T follicular helper cell (primary cell): ENCODE results near the gene LPCAT1.
A peak's percentile ranks its signal among the peaks of the same experiment; 100 is the strongest.
"Not testable (repeated sequence)": the region's sequence is repeated elsewhere in the genome, so short reads cannot be mapped to it uniquely, and the experiment has no call there.

Experiments
- DNase-seq: peaks from one replicate; pipeline ENCODE4 v3.0.0-alpha.2; 2020; ENCODE audit warnings: low read depth

The LPCAT1 gene

DNA sequence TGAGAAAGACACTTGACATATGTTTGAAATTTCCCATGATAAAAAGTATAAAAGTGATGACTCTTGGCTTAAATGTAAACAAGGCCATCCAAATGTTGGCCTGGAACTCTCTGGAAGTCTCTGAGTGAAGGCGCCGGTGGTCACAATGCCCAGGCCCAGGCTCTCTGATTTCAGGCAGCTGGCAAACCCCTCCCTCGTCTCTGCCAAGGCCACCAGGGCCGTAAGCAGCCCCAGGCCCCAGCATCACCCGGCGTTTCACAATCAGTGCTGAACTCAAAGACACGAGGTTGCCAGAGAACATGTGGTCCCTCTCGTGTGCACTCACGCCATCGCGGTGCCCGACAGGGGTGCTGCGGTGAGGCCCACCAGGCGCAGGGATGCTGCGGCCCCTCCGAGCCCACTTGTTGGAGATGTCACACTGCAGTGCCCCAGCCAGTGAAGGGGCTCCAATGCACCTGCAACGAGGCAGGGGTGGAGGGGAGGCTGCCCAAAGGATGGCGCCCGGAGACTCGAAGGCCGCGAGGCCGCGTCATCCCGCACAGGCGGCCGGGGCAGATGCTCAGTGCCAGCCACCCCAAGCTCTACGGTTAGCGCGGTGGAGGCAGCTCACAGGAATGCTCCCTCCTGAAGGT, 15.0 kb downstream of the LPCAT1 start:
- DNase-seq = no peak

DNA sequence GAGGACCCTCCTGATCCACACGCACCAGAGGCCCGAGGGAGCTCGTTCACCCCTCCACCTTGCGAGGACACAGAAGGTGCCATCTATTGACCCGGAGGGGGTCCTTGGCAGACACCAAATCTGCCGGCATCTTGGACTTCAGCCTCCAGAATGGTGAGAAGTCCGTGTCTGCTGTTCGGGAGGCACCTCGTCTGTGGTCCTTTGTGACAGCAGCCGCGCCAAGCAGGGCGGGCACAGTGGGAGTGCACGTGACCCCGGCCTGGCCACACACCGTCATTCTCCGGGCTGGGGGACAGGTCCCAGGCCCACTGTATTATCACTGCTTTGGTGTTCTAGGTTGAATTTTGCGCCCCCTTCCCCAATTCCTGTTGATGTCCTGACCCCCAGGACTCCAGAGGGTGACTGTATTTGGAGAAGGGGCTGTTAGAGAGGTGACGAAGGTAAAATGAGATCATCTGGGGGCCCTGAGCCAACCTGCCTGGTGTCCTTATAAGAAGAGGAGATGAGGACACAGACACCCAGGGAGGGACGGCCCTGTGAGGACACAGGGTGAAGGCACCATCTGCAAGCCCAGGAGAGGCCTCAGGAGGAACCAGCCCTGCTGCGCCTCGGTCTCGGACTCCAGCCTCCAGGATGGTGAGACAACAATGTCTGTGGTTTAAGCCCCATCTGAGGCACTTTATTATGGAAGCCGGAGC, 15.7 kb downstream of the LPCAT1 start:
- no peak for DNase-seq

DNA sequence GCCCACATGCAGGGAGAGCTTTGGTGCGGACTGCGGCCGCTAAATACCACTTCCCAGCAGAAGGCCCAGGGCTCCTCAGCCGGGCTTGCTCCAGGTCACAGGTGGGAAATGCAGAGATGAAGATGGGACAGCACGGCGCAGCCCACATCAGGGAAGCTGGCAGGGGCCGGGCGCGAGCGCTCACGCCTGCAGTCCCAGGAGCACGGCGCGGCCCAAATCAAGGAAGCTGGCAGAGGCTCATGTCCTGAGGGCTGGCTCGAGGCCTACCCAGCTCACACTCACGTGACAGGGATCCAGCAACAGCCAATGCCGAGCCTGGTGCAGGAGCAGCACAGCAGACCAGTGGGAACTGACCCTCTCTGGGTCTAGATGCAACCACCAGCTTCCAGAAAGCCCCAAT, 16.3 kb downstream of the LPCAT1 start:
- DNase-seq = no peak

DNA sequence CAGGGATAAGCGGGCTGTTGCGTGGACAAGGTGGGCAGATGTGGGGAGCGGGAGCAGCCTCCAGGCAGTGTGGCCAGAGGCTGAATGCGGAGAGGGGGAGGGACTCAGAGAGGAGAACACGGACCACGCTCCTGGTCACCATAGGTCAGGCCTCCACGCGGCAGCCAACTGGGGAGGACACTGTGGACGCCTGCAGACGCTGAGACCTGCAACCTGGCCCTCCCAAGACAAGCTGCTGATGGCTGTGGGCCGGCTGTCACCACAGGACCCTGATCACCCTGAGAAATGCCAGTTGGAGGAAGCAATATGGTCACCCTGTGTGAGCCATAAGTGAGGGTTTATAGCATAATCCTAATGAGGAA, 16.8 kb downstream of the LPCAT1 start:
- DNase-seq = no peak

DNA sequence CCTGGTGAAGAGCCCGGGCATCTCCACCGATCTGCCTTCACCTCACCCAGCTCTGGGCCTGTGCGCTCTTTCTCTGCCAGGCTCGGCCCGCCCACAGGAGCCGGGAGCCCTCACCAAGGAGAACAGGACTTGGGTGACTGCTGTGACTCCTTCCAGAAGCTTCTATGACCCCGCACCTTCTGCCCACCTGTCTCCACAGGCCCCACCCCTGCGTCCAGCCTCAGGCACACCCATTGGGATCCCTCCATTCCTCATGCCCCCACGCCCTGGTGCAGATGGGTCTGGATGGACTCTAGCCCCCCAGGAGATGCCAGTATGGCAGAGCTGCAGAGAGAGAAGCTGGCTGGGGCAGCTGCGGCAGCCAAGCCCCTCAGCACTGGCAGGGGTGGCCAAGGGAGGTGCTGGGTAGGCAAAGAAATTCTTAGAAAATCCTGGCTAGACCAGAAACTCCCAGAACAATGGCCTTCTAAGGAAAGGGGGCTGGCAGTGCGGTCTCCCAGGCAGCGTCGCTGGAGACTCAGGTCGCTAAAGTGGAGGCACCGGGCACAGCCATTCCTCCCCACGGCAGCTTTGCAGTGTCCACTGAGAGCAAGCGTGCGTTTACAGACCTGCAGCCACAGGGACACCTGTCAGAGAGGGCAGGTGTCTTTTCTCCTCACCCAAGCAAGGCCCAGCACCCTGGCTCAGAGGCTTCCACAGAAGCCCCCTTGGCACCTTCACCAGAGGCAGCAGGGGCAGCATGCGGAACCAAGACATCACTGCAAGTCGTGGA, 17.3 kb downstream of the LPCAT1 start:
- no peak for DNase-seq

DNA sequence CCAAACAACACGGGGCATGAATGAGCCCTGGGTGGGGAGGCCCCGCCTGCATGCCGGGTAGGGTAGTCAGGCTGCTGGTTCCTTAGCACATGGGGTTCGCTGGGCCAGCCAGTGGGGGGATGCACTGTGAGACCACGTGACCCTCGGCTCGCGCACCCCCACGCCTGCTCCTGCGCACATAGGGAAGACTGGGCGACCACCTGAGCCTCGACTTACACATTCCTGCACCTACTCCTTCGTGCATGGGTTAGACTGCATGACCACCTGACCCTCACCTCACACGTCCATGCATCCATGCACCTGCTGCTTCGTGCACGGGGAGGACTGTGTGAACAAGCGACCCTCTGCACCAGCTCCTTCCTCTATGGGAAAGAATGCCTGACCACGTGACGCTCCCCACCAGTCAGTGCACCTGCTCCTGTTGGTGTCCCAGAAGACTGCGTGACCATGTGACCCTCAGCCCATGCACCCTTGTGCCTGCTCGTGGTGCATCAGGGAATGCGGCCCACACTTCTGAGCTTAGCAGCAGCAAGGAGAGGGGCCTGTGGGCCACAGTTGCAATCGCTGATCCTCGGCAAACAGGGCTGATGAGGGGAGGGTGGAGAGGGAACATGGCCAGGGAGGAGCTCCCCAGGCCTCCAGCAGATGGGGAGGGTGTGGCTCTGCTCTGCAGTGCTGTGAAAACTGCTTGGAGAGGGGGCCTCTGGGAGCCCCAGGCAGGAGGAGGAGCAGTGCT, 18.1 kb downstream of the LPCAT1 start:
- DNase-seq = no peak

DNA sequence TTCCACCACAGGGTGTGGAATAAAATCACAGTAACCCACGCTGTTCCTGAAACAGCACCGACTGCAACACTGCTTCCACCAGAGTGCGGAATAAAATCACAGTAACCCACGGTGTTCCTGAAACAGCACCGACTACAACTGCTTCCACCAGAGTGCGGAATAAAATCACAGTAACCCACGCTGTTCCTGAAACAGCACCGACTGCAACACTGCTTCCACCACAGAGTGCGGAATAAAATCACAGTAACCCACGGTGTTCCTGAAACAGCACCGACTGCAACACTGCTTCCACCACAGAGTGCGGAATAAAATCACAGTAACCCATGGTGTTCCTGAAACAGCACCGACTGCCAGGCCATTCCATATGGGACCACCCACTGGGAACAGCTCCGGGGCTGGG, 18.7 kb downstream of the LPCAT1 start:
- DNase-seq = not testable (repeated sequence)

DNA sequence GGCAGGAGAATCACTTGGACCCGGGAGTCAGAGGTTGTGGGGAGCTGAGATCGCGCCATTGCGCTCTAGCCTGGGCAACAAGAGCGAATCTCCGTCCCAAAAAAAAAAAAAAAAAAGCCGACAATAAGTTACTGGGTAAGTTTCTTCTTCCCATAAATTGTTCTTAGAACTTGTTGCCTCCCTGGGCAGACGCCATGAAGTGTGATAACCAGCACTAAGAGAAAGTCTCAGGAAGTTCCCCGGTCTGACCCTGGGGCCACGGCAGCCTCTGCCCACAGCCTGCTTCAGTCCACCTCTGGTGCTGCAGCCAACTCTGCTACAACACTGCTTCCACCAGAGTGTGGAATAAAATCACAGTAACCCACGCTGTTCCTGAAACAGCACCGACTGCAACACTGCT, 19.1 kb downstream of the LPCAT1 start:
- DNase-seq = no peak

DNA sequence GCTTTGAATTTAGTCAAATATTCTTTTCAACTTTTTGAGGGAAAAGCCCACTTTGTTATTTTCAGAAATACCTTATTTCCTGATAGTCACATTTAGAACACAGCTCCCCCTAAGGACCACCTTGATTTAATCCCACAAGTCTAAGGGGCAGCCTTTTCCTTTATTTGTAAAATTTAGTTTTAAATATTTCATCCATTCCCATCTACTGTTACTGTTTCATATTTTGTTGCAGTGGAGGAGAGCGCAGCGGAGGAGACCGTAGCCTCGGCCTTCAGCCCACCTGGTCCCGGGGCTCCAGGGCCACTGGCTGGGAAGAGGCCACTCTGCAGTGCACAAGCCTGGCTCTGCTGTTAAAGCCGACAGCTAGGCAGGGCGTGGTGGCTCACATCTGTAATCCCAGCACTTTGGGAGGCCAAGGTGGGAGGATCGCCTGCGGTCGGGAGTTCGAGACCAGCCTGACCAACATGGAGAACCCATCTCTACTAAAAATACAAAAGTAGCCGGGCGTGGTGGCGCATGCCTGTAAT, 19.6 kb downstream of the LPCAT1 start:
- DNase-seq = no peak

DNA sequence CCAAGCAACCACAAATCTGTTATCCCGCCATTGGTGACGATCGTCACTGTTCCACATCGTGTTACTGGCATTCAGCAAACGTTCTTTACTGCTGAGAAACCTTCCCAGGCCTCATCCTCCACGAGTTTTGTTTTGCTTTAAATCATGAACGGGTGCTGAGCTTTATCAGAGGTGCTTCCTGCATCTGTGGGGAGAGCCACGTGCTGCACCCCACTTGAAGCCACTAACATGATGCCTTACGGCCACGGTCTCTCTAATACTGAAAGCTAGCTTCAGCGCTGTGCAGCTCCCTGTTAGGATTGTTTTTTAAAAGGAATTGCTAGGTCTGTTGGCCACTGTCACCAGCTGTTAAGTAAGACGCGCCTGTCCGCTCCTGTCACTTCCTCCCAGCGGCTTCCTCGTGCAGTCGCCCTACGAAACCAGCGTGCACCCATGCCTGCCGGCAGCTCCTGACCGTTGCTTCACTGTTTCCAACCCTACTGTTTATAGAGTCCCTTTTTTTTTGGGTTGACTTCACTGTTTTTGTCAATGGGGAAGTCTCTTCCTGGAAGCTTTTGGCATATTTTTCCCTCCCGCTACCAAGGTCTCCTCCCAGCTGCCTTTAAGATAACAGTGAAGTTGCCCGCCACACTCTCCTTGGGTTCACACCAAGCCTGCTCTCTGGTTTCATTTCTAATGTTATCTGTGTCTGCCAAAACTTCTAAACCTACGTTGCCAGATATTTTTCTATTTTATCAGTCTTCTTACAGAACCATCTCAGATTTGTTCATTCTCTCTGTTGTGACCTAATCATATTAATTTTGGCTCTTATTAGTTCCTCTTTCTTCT, 20.3 kb downstream of the LPCAT1 start:
- no peak for DNase-seq

DNA sequence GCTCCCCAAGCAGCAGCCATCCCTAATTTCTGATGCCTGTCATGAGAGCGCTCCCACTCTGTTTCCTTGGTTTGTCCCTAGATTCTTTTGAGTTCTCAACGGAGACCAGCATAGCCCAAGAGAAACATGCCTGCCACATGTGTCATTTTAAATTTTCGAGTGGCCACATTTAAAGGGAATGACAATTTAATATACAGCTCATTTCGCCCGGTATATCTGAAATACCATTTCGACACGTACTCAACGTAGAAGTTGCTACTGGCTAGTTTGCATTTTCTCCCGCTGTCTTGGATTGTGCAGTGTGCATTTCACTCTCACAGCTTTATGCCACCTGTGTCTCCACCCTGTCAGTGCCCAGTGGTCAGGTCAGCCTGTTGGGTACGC, 21.0 kb downstream of the LPCAT1 start:
- DNase-seq = no peak

DNA sequence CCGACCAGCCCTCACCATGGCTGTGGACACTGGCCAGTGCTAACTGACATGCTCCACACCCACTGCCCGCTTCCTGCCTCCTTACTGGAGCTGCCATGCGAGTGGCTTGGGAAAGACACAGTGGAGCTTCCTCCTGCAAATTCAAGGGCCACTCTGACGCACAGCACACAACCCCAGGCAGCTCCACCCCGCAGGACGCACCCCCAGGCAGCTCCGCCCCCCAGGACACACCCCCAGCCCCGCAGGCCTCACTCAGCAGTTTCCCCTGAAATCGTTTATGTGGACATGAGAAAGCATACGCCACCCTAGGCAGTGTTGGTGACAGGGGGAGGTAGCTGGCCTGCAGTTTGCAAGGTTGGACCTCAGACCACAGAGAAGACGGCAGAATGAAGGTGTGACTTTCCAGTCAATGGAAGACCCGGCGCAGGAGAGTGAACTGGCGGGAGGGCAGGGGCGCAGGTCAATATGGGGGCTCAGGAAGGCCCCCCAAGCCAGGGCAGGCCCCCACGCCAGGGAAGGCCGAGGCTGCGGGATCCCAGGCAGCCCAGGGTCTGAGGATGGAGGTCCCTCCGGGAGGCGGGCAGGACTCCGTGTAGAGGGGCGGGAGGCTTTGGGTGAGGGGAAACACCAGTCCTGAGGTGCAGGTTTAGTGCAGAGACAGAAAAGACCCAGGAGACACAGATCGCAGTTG, 21.6 kb downstream of the LPCAT1 start:
- peak; percentile 37 for DNase-seq

DNA sequence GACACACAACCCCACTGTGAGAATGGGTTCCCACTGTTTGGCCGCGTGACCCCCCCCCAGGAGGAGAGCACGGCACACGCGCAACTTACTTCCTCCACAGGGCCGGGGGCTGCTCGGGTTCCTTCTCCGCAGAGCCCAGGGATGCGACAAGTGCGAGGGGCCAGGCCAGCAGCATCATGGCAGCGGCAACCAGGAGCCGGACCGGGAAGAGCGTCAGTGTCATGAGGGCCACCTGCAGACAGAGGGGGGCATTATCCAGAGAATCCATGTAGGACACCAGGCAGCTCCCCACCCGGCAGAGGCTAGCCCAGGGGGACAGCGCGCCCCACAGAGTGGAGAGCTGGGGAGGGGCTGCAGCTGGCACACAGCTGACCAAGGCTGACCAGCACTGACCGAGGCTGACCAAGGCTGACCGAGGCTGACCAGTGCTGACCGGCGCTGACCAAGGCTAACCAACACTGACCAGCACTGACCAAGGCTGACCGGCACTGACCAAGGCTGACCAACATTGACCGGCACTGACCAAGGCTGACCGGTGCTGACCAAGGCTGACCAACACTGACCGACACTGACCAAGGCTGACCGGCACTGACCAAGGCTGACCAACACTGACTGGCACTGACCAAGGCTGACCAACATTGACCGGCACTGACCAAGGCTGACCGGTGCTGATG, 22.3 kb downstream of the LPCAT1 start:
- peak; percentile 45 for DNase-seq

DNA sequence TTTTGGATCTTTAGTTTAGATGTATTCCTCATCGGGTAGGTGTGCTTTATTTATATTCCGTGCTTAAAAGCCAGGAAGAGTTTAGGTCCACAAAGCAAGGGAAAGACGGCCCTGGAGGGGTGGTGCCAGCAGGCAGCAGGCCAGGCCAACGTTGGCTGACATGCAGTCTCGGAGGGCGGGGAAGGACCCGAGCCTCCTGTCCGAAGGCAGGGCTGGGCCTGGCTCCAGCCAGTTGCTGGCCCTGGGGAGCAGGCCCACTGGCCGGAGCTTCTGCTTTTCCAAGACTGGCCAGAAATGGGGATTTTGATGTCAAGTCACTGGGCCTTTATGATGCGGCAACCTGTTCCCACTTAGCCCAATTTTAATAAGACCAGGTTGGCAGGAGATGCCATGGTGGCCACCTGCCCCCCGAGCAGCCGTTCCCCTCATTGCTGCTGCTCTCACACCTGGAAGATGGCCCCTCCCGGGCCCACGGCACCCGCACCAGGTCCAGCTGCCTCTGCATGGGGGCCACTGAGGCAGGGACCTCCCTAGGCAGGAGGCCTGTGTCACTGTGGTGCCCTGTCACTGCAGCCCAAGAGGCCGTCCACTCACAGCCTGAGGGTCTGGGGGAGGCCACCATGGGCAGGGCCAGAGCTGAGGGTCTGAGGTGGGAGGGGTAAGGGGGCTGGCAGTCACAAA, 23.2 kb downstream of the LPCAT1 start:
- DNase-seq = no peak

DNA sequence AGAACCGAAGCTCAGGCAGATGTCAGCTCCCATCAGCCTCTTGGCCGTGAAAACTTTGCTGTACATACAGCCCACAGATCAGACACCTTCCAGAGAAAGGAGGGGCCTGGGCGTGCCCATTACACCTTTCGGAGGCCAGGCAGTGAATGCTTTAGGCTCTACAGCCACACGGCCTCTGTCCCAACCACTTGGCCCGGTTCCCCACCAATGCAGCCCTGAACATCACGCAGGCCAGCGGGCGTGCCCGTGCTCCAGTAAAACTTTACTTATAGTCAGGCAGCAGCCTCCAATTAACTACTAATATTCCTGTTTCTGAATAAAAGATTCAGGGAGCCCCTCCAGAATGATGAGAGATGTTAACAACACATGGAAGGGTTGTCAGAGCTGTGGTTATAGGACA, 23.9 kb downstream of the LPCAT1 start:
- DNase-seq = no peak

DNA sequence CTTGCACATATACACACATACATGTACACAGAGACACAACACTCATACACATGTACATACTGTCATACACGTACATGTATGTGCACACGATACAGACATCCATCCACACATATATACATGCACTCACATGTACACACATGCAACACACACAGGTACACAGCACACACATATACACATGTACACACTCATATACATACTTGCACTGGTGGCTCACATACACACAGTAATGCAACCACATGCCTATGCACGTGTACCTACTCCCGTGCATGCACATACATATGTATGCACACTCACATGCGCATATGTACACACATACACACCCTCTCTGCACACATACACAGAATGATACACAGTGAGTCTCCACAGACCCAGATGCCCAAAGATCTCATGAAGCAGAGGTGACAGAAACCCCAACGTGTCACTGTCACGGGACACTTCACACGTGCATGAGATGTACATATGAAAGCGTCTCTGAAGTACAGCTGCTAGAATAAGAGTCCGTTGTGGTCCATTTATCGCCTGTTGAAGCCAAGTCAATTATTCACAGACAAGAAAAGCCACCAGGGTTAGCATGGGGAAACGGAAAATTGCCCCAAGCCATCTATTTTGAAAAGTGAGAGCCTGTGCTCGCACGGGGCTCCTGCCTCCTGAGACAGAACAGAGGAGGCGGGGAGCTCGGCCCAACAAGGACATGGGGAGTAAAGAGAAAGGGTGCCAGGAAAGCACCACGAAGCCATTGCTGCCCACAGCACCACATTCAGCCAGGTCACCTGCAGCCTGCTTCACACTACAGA, 24.9 kb downstream of the LPCAT1 start:
- no peak for DNase-seq

DNA sequence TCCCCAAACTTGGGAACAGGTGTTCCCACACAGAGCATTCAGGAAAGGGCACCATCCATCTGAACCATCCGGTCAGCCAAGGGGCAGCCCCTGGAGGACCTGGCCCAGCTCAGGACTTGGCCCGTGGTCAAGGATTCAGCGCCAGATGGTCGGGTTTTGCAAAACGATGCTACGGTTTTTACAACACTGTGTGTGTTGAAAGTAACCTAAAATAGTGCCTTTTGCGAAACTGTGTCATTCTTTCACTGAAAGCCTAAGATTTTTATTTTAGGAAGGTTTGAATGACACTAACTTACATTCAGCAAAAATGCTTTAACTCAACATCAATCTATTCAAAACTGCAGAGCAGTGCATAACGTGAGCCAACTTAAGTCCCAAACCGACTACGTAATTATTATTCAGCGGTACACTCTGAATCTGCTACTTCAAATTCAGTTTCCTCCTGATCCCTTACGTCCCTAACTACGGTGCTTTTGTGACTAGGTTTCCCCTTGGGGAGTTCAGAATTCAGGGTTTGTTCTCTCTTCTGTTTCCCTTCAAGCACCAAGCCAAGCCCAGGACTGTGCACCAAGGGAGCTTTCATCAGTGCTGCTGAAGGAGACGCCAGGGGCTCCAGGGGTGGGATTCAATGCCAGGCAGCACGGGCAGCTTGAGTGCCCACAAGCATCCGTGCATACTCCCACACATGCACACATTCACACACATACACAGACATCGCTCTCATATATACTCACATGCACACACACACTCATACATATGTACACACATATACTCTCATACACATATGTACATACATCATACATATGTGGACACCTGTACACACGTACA, 25.8 kb downstream of the LPCAT1 start:
- DNase-seq = no peak

DNA sequence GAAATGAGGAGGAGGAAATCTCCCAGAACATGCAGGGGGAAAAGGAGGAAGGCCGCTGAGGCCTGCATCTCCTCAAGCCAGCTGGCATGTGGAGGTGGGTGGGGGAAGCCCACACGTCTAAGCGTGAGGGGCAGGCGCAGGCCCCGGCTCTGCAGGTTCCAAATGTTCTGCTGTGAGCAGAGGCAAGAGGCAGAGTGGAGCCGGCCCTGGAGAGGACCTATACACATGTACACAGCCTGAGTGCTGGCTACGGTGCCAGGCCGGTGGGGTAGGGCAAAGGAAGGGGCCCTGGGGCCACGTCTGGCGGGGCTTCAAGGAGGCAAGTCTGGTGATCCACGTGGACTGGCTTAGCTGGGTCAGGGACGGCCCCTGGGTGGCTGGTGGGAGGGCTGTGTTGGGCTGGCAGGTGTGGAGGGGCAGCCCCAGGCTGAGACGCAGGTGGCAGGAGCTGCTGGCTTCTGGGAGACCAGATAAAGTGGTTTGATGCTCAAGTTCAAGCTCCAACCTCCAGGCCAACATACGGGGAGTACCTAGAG, 26.4 kb downstream of the LPCAT1 start:
- DNase-seq = no peak
